G401.6 (cell line): ENCODE results near the gene PARP16.

Experiments
- FAIRE-seq: peaks from 2 replicates; lab custom pipeline; 2012; peaks lifted over from hg19 to GRCh38; lab: Jason Lieb, UNC

The PARP16 gene

GRCh38 chr15:65286704-65287519 lies at the start of gene PARP16:
PARP16 (minus strand) TSS chr15:65286883; CDS start chr15:65286426, 457 bp downstream.
- FAIRE-seq = no peak

- no peak for FAIRE-seq
Measured at GRCh38 chr15:65335278-65336055, 48.8 kb upstream of the PARP16 start.

GRCh38 chr15:65334586-65335231 lies 48.0 kb upstream of the PARP16 start:
- no peak for FAIRE-seq

GRCh38 chr15:65333856-65334255 lies 47.2 kb upstream of the PARP16 start:
- no peak for FAIRE-seq

- no peak for FAIRE-seq
Measured at GRCh38 chr15:65333148-65333820, 46.6 kb upstream of the PARP16 start.

- FAIRE-seq = no peak
Measured at GRCh38 chr15:65332391-65333147, 45.9 kb upstream of the PARP16 start.

GRCh38 chr15:65331811-65332210 lies 45.1 kb upstream of the PARP16 start:
- FAIRE-seq = no peak

GRCh38 chr15:65330934-65331645 lies 44.4 kb upstream of the PARP16 start:
- FAIRE-seq = no peak

- no peak for FAIRE-seq
Measured at GRCh38 chr15:65329984-65330735, 43.5 kb upstream of the PARP16 start.

GRCh38 chr15:65329288-65329983 lies 42.8 kb upstream of the PARP16 start:
- FAIRE-seq = no peak

GRCh38 chr15:65328506-65329287 lies 42.0 kb upstream of the PARP16 start:
- FAIRE-seq = no peak

GRCh38 chr15:65327651-65328393 lies 41.1 kb upstream of the PARP16 start:
- FAIRE-seq = no peak

GRCh38 chr15:65326818-65327217 lies 40.1 kb upstream of the PARP16 start:
- FAIRE-seq = no peak

GRCh38 chr15:65326117-65326526 lies 39.4 kb upstream of the PARP16 start:
- no peak for FAIRE-seq

- FAIRE-seq = no peak
Measured at GRCh38 chr15:65323071-65323511, 36.4 kb upstream of the PARP16 start.

- FAIRE-seq = peak; percentile 73
Measured at GRCh38 chr15:65318870-65319356, 32.2 kb upstream of the PARP16 start.

GRCh38 chr15:65312400-65312916 lies 25.8 kb upstream of the PARP16 start:
- FAIRE-seq = no peak
